HL-60 (cell line): Measurements from ENCODE around the gene SGK1.

ENCODE experiments used
- DNase-seq, 2 experiments: peaks; one replicate each; pipeline ENCODE4 v3.0.0-alpha.2; 2010 to 2020; ENCODE audit warnings: low read depth in 1 of 2, low spot score in 1 of 2
- H3K27ac ChIP-seq: fragments of 250-450 bp; sonication (Bioruptor Pico); replicated peaks from 2 replicates; pipeline ENCODE4 v1.5.1; 2020; ENCODE audit warnings: mild to moderate bottlenecking, moderate library complexity
- H3K27me3 ChIP-seq: fragments of 250-450 bp; sonication (Bioruptor Pico); 2 replicates; pipeline ENCODE4 v1.5.1; 2021; ENCODE audit warnings: mild to moderate bottlenecking, moderate library complexity; ENCODE audit not compliant: insufficient read depth, poor library complexity, severe bottlenecking
- H3K4me3 ChIP-seq: replicated peaks from 2 replicates; pipeline ENCODE4 v1.5.1; 2011; ENCODE audit warnings: mild to moderate bottlenecking, control low read depth, low read length; ENCODE audit not compliant: insufficient read depth
- CTCF ChIP-seq: IDR thresholded peaks from one replicate; pipeline ENCODE4 v1.5.1; 2011; ENCODE audit warnings: low read length, control low read depth, inconsistent platforms; ENCODE audit not compliant: insufficient read depth
- GABPA ChIP-seq: IDR thresholded peaks from 2 replicates; pipeline ENCODE4 v1.6.1; 2012; ENCODE audit warnings: low read depth
- POLR2AphosphoS5 ChIP-seq: IDR thresholded peaks from 2 replicates; pipeline ENCODE4 v1.6.1; 2012; ENCODE audit warnings: low read depth
- REST ChIP-seq: IDR thresholded peaks from 2 replicates; pipeline ENCODE4 v1.6.1; 2012; ENCODE audit warnings: low read depth; ENCODE audit not compliant: insufficient replicate concordance
- SPI1 ChIP-seq: IDR thresholded peaks from 2 replicates; pipeline ENCODE4 v1.6.1; 2012; ENCODE audit warnings: low read depth, mild to moderate bottlenecking, borderline replicate concordance

SGK1 gene

GRCh38 chr6:134356405-134356804, 38.5 kb upstream of the SGK1 start:
- H3K27ac ChIP-seq: no peak overlapping the region
- no peak overlapping the region for H3K4me3 ChIP-seq
- no peaks in the 10 kb centered on the region for H3K27me3 ChIP-seq
- DNase-seq: no peak
- TF ChIP-seq SPI1: no peak
- TF ChIP-seq GABPA: no peak
- TF ChIP-seq POLR2AphosphoS5: no peak
- TF ChIP-seq CTCF: no peak
- no peak for TF ChIP-seq REST

- DNase-seq: no peak
- Histone ChIP-seq H3K27ac (no peak overlapping the region), H3K4me3 (no peak overlapping the region), H3K27me3 (no peaks in the 10 kb centered on the region)
- TF ChIP-seq CTCF (no peak), SPI1 (no peak)
These were observed 35.0 kb upstream of the SGK1 start for GRCh38 chr6:134352786-134353480.

- H3K27me3 ChIP-seq: no peaks in the 10 kb centered on the region
- H3K27ac ChIP-seq: no peak overlapping the region
- TF ChIP-seq SPI1 (no peak), CTCF (no peak), GABPA (no peak), REST (no peak), POLR2AphosphoS5 (no peak)
- H3K4me3 ChIP-seq: no peak overlapping the region
- no peak for DNase-seq
These were observed 33.9 kb upstream of the SGK1 start for GRCh38 chr6:134351615-134352474.
